HEK293 (cell line): ENCODE data around the gene FAM217B.

Experiments used
- CTCF ChIA-PET: fragments of 350-600 bp; formaldehyde crosslinking; extraction: SDS; loops from one replicate; lab custom pipeline; 2021; ENCODE audit warnings: antibody characterized with exemption; lab: Yijun Ruan, JAX
- POLR2A ChIA-PET: fragments of 300-600 bp; formaldehyde crosslinking; extraction: SDS; loops from one replicate; lab custom pipeline; 2020; ENCODE audit warnings: antibody characterized with exemption, inconsistent platforms; lab: Yijun Ruan, JAX
- H3K27ac ChIP-seq: fragments of 200-500 bp; sonication (Bioruptor generic); 2 replicates; pipeline ENCODE4 v1.5.1; 2014; ENCODE audit warnings: low read depth, low read length, control low read depth, inconsistent platforms; ENCODE audit errors: extremely low read depth
- H3K36me3 ChIP-seq, 2 experiments: fragments of 200-500 bp in 1 of 2; sonication (Bioruptor generic) in 1 of 2; 1 replicate in 1 of 2; 2 replicates in 1 of 2; pipeline ENCODE4 v1.5.1; 2014 to 2017; ENCODE audit warnings: inconsistent platforms in 2 of 2, low read length in 2 of 2; ENCODE audit not compliant: control insufficient read depth in 2 of 2, insufficient read depth in 1 of 2
- H3K4me1 ChIP-seq: fragments of 200-500 bp; sonication (Bioruptor generic); 2 replicates; pipeline ENCODE4 v1.5.1; 2014; ENCODE audit warnings: mild to moderate bottlenecking, low read length, inconsistent platforms; ENCODE audit not compliant: control insufficient read depth, insufficient read depth
- H3K4me3 ChIP-seq: 2 replicates; pipeline ENCODE4 v1.5.1; 2011; ENCODE audit warnings: low read depth, mild to moderate bottlenecking, control low read depth, low read length, moderate library complexity
- H3K9me3 ChIP-seq: fragments of 200-500 bp; sonication (Bioruptor generic); 2 replicates; pipeline ENCODE4 v1.5.1; 2014; ENCODE audit warnings: low read depth, low read length, inconsistent platforms; ENCODE audit not compliant: control insufficient read depth, insufficient read depth
- BCL11A ChIP-seq: fragments of 450-650 bp; formaldehyde crosslinking; IDR thresholded peaks from 2 replicates; pipeline ENCODE4 v1.5.1; 2016; ENCODE audit warnings: low read depth, missing biosample characterization, missing genetic modification characterization
- FEZF1 ChIP-seq: fragments of 450-650 bp; formaldehyde crosslinking; IDR thresholded peaks from 2 replicates; pipeline ENCODE4 v1.5.1; 2016; ENCODE audit warnings: missing biosample characterization, missing genetic modification characterization
- GLIS2 ChIP-seq: fragments of 450-650 bp; formaldehyde crosslinking; IDR thresholded peaks from 2 replicates; pipeline ENCODE4 v1.5.1; 2016; ENCODE audit warnings: missing biosample characterization, missing genetic modification characterization
- SP3 ChIP-seq: fragments of 450-650 bp; formaldehyde crosslinking; IDR thresholded peaks from 2 replicates; pipeline ENCODE4 v1.5.1; 2016; ENCODE audit warnings: missing biosample characterization, missing genetic modification characterization
- ZBTB11 ChIP-seq: fragments of 450-650 bp; formaldehyde crosslinking; conservative IDR thresholded peaks from 2 replicates; pipeline ENCODE4 v1.5.1; 2016; ENCODE audit warnings: low read depth, missing biosample characterization, missing genetic modification characterization
- ZBTB49 ChIP-seq: fragments of 450-650 bp; formaldehyde crosslinking; IDR thresholded peaks from 2 replicates; pipeline ENCODE4 v1.5.1; 2016; ENCODE audit warnings: missing biosample characterization, missing genetic modification characterization, low read depth
- ZFP69B ChIP-seq: fragments of 450-650 bp; formaldehyde crosslinking; IDR thresholded peaks from 2 replicates; pipeline ENCODE4 v1.5.1; 2016; ENCODE audit warnings: missing biosample characterization, missing genetic modification characterization
- ZNF202 ChIP-seq: fragments of 450-650 bp; formaldehyde crosslinking; IDR thresholded peaks from 2 replicates; pipeline ENCODE4 v1.5.1; 2016; ENCODE audit warnings: missing biosample characterization, missing genetic modification characterization, borderline replicate concordance
- ZNF24 ChIP-seq: fragments of 450-650 bp; formaldehyde crosslinking; IDR thresholded peaks from 2 replicates; pipeline ENCODE4 v1.5.1; 2016; ENCODE audit warnings: missing biosample characterization, missing genetic modification characterization
- ZNF341 ChIP-seq: fragments of 450-650 bp; formaldehyde crosslinking; IDR thresholded peaks from 2 replicates; pipeline ENCODE4; 2016; ENCODE audit warnings: low read depth, missing biosample characterization, missing genetic modification characterization
- ZNF560 ChIP-seq: fragments of 450-650 bp; formaldehyde crosslinking; IDR thresholded peaks from 2 replicates; pipeline ENCODE4 v1.5.1; 2017; ENCODE audit warnings: missing biosample characterization, missing genetic modification characterization, borderline replicate concordance
- ZNF639 ChIP-seq: fragments of 450-650 bp; formaldehyde crosslinking; IDR thresholded peaks from 2 replicates; pipeline ENCODE4 v1.5.1; 2016; ENCODE audit warnings: missing biosample characterization, missing genetic modification characterization
- ZNF664 ChIP-seq: fragments of 450-650 bp; formaldehyde crosslinking; IDR thresholded peaks from 2 replicates; pipeline ENCODE4 v1.5.1; 2016; ENCODE audit warnings: missing biosample characterization, missing genetic modification characterization
- ZNF692 ChIP-seq: fragments of 450-650 bp; formaldehyde crosslinking; IDR thresholded peaks from 2 replicates; pipeline ENCODE4 v1.5.1; 2016; ENCODE audit warnings: missing biosample characterization, missing genetic modification characterization
- ZSCAN30 ChIP-seq: fragments of 450-650 bp; IDR thresholded peaks from 2 replicates; pipeline ENCODE4 v1.5.1; 2018; ENCODE audit warnings: missing biosample characterization, mild to moderate bottlenecking, missing genetic modification characterization, moderate library complexity

Gene FAM217B

GRCh38 chr20:59931511-59932312 lies 8.5 kb upstream of the FAM217B start (continued):
- TF ChIP-seq ZBTB11 (tag by site-specific recombination) (peak; percentile 62), FEZF1 (peak; percentile 32; the same call in 1 of the 2 replicates)

GRCh38 chr20:59932616-59933295 lies 7.4 kb upstream of the FAM217B start:
- ChIA-PET CTCF (interaction anchor here (0.7 to 1.8 kb wide), 2 partner anchors 80 to 345 kb away, joined by 3 read pairs; no protein-coding TSS in a partner anchor), POLR2A (no interaction called here)
- TF ChIP-seq ZNF202 (0 out of 2 replicates have a peak, but pooled peaks have one; percentile 37), SP3 (tag by site-specific recombination) (no peak)
- peaks cover 9% of the 10 kb centered on the region for H3K4me1 ChIP-seq
- no peak overlapping the region for H3K27ac ChIP-seq
- H3K9me3 ChIP-seq = no peaks in the 10 kb centered on the region
- H3K4me3 ChIP-seq = no peak overlapping the region
- H3K36me3 ChIP-seq = no peaks in the 10 kb centered on the region

- no peak for TF ChIP-seq ZNF560 (tag by site-specific recombination)
- TF ChIP-seq BCL11A (tag by site-specific recombination) = no peak
- TF ChIP-seq ZNF639 (tag by site-specific recombination) = no peak
- ChIA-PET CTCF (interaction anchor here (0.6 to 2.6 kb wide), 12 partner anchors 12 to 344 kb away, joined by 3 to 19 read pairs (median 3); no protein-coding TSS in a partner anchor), POLR2A (no interaction called here)
- Histone ChIP-seq H3K9me3 (no peaks in the 10 kb centered on the region), H3K36me3 (no peaks in the 10 kb centered on the region), H3K4me1 (peaks cover 9% of the 10 kb centered on the region), H3K4me3 (peak within 1 kb of the TSS; percentile 63), H3K27ac (peak within 1 kb of the TSS; percentile 55; the same call in 1 of the 2 replicates)
Observed at GRCh38 chr20:59933296-59933848, 6.8 kb upstream of the FAM217B start, which contains the start of gene SYCP2. TSS of gene SYCP2 (minus strand) at chr20:59933637. CDS start at chr20:59922413, 11,224 bp downstream.

- H3K36me3 ChIP-seq = no peaks in the 10 kb centered on the region
- ChIA-PET POLR2A (interaction anchor here (0.6 kb wide), 1 partner anchor 258 kb away, joined by 3 read pairs; no protein-coding TSS in a partner anchor), CTCF (interaction anchor here (0.5 to 2.6 kb wide), 24 partner anchors 9 to 152 kb away, joined by 3 to 19 read pairs (median 3); no protein-coding TSS in a partner anchor)
- H3K9me3 ChIP-seq = no peaks in the 10 kb centered on the region
- H3K4me3 ChIP-seq = peak overlapping the region; percentile 63
- peak overlapping the region; percentile 55; the same call in 1 of the 2 replicates for H3K27ac ChIP-seq
- H3K4me1 ChIP-seq = peaks cover 14% of the 10 kb centered on the region
- TF ChIP-seq ZNF341 (tag by site-specific recombination) (0 out of 2 replicates have a peak, but pooled peaks have one; percentile 12), ZBTB49 (no peak), ZNF692 (tag by site-specific recombination) (peak; percentile 38; the same call in 1 of the 2 replicates), ZSCAN30 (tag by site-specific recombination) (peak; percentile 67; the same call in 1 of the 2 replicates), ZNF664 (tag by site-specific recombination) (no peak), GLIS2 (tag by site-specific recombination) (peak; percentile 70; the same call in 1 of the 2 replicates), ZFP69B (tag by site-specific recombination) (peak; percentile 16; the same call in 1 of the 2 replicates), ZNF24 (0 out of 2 replicates have a peak, but pooled peaks have one; percentile 33)
Observed at GRCh38 chr20:59933849-59934585, 6.2 kb upstream of the FAM217B start.
